GM12878 (cell line): ENCODE data around the gene ANKRD62. TPM values are rescaled to one million over a fixed set of nuclear protein-coding genes. Genes with fewer than 3 reads are reported as not detected.

Source experiments
- ATAC-seq: fragments of 200-7000 bp; cut with Tn5 transposase; 3 replicates; pipeline ENCODE4 v1.9.1; 2020; ENCODE audit warnings: mild to moderate bottlenecking, moderate library complexity
- BruUV-seq: library from RNA; stranded (reverse); fragments of 400-500 nt; replicated peaks from 2 replicates; lab custom pipeline; 2021; lab: Mats Ljungman, UMichigan
- CTCF ChIA-PET: fragments of 300-600 bp; sonication (Branson Sonifier 250); formaldehyde crosslinking; extraction: SDS; loops from one replicate; lab custom pipeline; 2021; ENCODE audit warnings: inconsistent platforms; lab: Yijun Ruan, JAX
- POLR2A ChIA-PET: fragments of 350-600 bp; formaldehyde crosslinking; extraction: SDS; loops from one replicate; lab custom pipeline; 2021; ENCODE audit warnings: inconsistent platforms; lab: Charles Lee
- RAD21 ChIA-PET: fragments of 300-600 bp; sonication (Branson Sonifier 250); formaldehyde crosslinking; loops from one replicate; lab custom pipeline; 2023; ENCODE audit warnings: antibody characterized with exemption; ENCODE audit not compliant: unreplicated experiment; lab: Charles Lee
- SMC1A ChIA-PET: fragments of 300-600 bp; sonication (Branson Sonifier 250); formaldehyde crosslinking; loops from one replicate; lab custom pipeline; 2023; ENCODE audit not compliant: unreplicated experiment, uncharacterized antibody; lab: Charles Lee
- DNase-seq: peaks from one replicate; pipeline ENCODE4 v3.0.0-alpha.2; 2011; ENCODE audit warnings: low read depth, low spot score
- FAIRE-seq: peaks from 3 replicates; lab custom pipeline; 2011; peaks lifted over from hg19 to GRCh38; lab: Jason Lieb, UNC
- H2AFZ ChIP-seq: 2 replicates; pipeline ENCODE4 v1.6.0; 2011; ENCODE audit warnings: low read depth, low read length, control low read depth; ENCODE audit not compliant: control insufficient read depth
- H3K27ac ChIP-seq: 2 replicates; pipeline ENCODE4 v1.5.1; 2011; ENCODE audit warnings: control low read depth; ENCODE audit not compliant: control insufficient read depth, insufficient read depth
- H3K27me3 ChIP-seq, 2 experiments: replicated peaks in 1 of 2; 2 replicates each; pipeline versions ENCODE4 v1.6.0 to v1.6.1; 2011; ENCODE audit warnings: low read length in 1 of 2; ENCODE audit not compliant: control insufficient read depth in 2 of 2, insufficient read depth in 2 of 2
- H3K36me3 ChIP-seq, 2 experiments: 2 replicates each; pipeline ENCODE4 v1.5.1; 2011; ENCODE audit warnings: low read length in 1 of 2; ENCODE audit not compliant: control insufficient read depth in 2 of 2, insufficient read depth in 2 of 2
- H3K4me1 ChIP-seq: 2 replicates; pipeline ENCODE4 v1.6.1; 2011; ENCODE audit warnings: mild to moderate bottlenecking, low read length, moderate library complexity, mixed read lengths; ENCODE audit not compliant: control insufficient read depth, insufficient read depth
- H3K4me2 ChIP-seq: 2 replicates; pipeline ENCODE4 v1.6.0; 2011; ENCODE audit warnings: control low read depth; ENCODE audit not compliant: control insufficient read depth, insufficient read depth
- H3K4me3 ChIP-seq: fragments of 200-600 bp; sonication (generic); 2 replicates; pipeline ENCODE4 v1.5.1; 2016
- H3K79me2 ChIP-seq: 2 replicates; pipeline ENCODE4 v1.6.0; 2011; ENCODE audit warnings: low read length; ENCODE audit not compliant: control insufficient read depth, insufficient read depth
- H3K9ac ChIP-seq: 2 replicates; pipeline ENCODE4 v1.8.0; 2011; ENCODE audit warnings: low read length, control low read depth, mixed read lengths; ENCODE audit not compliant: control insufficient read depth, insufficient read depth
- H3K9me3 ChIP-seq: replicated peaks from 3 replicates; pipeline ENCODE4 v1.5.1; 2011; ENCODE audit warnings: mild to moderate bottlenecking, low read length; ENCODE audit not compliant: control insufficient read depth, insufficient read depth
- H4K20me1 ChIP-seq: 2 replicates; pipeline ENCODE4 v1.6.0; 2011; ENCODE audit not compliant: control insufficient read depth, insufficient read depth
- CEBPZ ChIP-seq: fragments of 150-350 bp; IDR thresholded peaks from 2 replicates; pipeline ENCODE4 v1.6.1; 2016; ENCODE audit warnings: low read depth, low read length
- EZH2 ChIP-seq: IDR thresholded peaks from 2 replicates; pipeline ENCODE4 v1.6.1; 2012; ENCODE audit warnings: low read depth, mild to moderate bottlenecking, control low read depth, inconsistent platforms, low read length, borderline replicate concordance; ENCODE audit not compliant: control insufficient read depth
- HDAC2 ChIP-seq: fragments of 200-600 bp; sonication (generic); IDR thresholded peaks from 2 replicates; pipeline ENCODE4 v1.6.1; 2017
- IRF5 ChIP-seq: fragments of 450-650 bp; IDR thresholded peaks from 2 replicates; pipeline ENCODE4 v1.6.1; 2017; ENCODE audit warnings: borderline replicate concordance
- NFYA ChIP-seq: IDR thresholded peaks from 2 replicates; pipeline ENCODE4 v1.6.1; 2011; ENCODE audit warnings: low read depth, mild to moderate bottlenecking, low read length, improper control_type of control experiment, borderline replicate concordance
- NKRF ChIP-seq: fragments of 450-650 bp; conservative IDR thresholded peaks from 2 replicates; pipeline ENCODE4 v1.6.1; 2017; ENCODE audit warnings: mild to moderate bottlenecking, moderate library complexity
- POLR2AphosphoS2 ChIP-seq: IDR thresholded peaks from 2 replicates; pipeline ENCODE4 v1.6.1; 2011; ENCODE audit warnings: low read depth, mild to moderate bottlenecking, low read length, improper control_type of control experiment, moderate library complexity
- POLR2AphosphoS5 ChIP-seq: IDR thresholded peaks from 2 replicates; pipeline ENCODE4 v1.6.1; 2011; ENCODE audit warnings: mild to moderate bottlenecking, low read length, inconsistent platforms
- POU2F2 ChIP-seq: IDR thresholded peaks from 3 replicates; pipeline ENCODE4 v1.6.1; 2011; ENCODE audit warnings: low read depth, mild to moderate bottlenecking, low read length, borderline replicate concordance
- PRDM15 ChIP-seq: fragments of 450-650 bp; formaldehyde crosslinking; IDR thresholded peaks from 2 replicates; pipeline ENCODE4 v1.4.0; 2020; ENCODE audit warnings: mild to moderate bottlenecking, moderate library complexity
- RFX5 ChIP-seq: IDR thresholded peaks from 2 replicates; pipeline ENCODE4 v1.6.1; 2011; ENCODE audit warnings: low read depth, low read length, improper control_type of control experiment
- SMAD1 ChIP-seq: fragments of 450-650 bp; IDR thresholded peaks from 2 replicates; pipeline ENCODE4 v1.6.1; 2018; ENCODE audit warnings: mild to moderate bottlenecking, low read depth; ENCODE audit not compliant: partially characterized antibody
- TCF3 ChIP-seq: IDR thresholded peaks from 2 replicates; pipeline ENCODE4 v1.6.1; 2012; ENCODE audit warnings: low read depth, mild to moderate bottlenecking, low read length, borderline replicate concordance; ENCODE audit not compliant: insufficient read depth
- YY1 ChIP-seq: IDR thresholded peaks from 2 replicates; pipeline ENCODE4 v1.6.1; 2011; ENCODE audit warnings: low read depth, mild to moderate bottlenecking, low read length
- ZSCAN29 ChIP-seq: fragments of 450-650 bp; IDR thresholded peaks from 2 replicates; pipeline ENCODE4 v1.6.1; 2017; ENCODE audit warnings: mild to moderate bottlenecking, moderate library complexity
- WGBS: methylation state at CpG from one replicate; pipeline ENCODE4 v1.1.6; 2016; ENCODE audit warnings: low lambda C conversion rate; ENCODE audit not compliant: insufficient replicate concordance, insufficient coverage; ENCODE audit errors: missing lambda C conversion rate; 5-methylcytosine and 5-hydroxymethylcytosine counted together
- in situ Hi-C: fragments of 300-500 bp; cut with MboI; formaldehyde crosslinking; loops from 9 replicates; pipeline ENCODE4 v1.14.3; 2018; ENCODE audit warnings: mixed read lengths
- intact Hi-C: fragments of 100-400 bp; cut with micrococcal nuclease; formaldehyde crosslinking; loops from one replicate; pipeline ENCODE4 v1.14.2; 2022; ENCODE audit not compliant: unreplicated experiment
- polyA plus RNA-seq, 11 experiments: library from polyadenylated mRNA; depleted of rRNA in 4 of 11; unstranded in 6 of 11; stranded (reverse) in 5 of 11; fragments of >200 nt; fragmentation: Nextera tagmentation in 4 of 11; fragmentation: Illumina TruSeq in 1 of 11; extraction: Ambion mirVana in 4 of 11; extraction: Trizol in 1 of 11; gene quantifications; 1 replicate in 1 of 11; 2 replicates in 10 of 11; pipeline versions ENCODE4 v1.2.1 to v1.2.3, GENCODE V29; 2011 to 2016; ENCODE audit warnings: inconsistent platforms in 2 of 11, missing spikeins in 2 of 11, low read depth in 1 of 11
- total RNA-seq, 4 experiments: library from RNA; depleted of rRNA in 3 of 4; stranded (reverse); fragments of >200 nt in 3 of 4; fragmentation: Illumina TruSeq in 1 of 4; extraction: Trizol in 1 of 4; gene quantifications; 2 replicates each; pipeline versions ENCODE4 v1.2.1 to v1.2.3, GENCODE V29; 2013 to 2021

Gene ANKRD62
- total and polyA plus RNA-seq, 10 of the 15 experiments (the other 5 are each of a cell fraction or from before 2014, with no cell fraction given): not detected

- Histone ChIP-seq H3K4me1 (no peaks in the 10 kb centered on the region), H4K20me1 (no peaks in the 10 kb centered on the region), H3K27ac (no peak overlapping the region), H3K27me3 (no peaks in the 10 kb centered on the region; a peak in 1 of 4 replicates), H3K4me2 (no peak overlapping the region), H3K79me2 (no peaks in the 10 kb centered on the region), H3K9me3 (no peaks in the 10 kb centered on the region), H3K4me3 (no peak overlapping the region), H3K36me3 (no peaks in the 10 kb centered on the region), H2AFZ (no peak overlapping the region), H3K9ac (no peak overlapping the region)
- no peak for DNase-seq
- no peak for FAIRE-seq
- ChIA-PET SMC1A (no interaction called here), CTCF (no interaction called here), RAD21 (interaction anchor here (1.0 kb wide), 1 partner anchor 216 kb away, joined by 3 read pairs; no protein-coding TSS in a partner anchor), POLR2A (no interaction called here)
- no TSS peak for BruUV-seq
- WGBS: 26% methylated on average over 4 of the region's 4 CpGs
- ATAC-seq: no peak
- in situ Hi-C loops: no loop called here
- intact Hi-C loops: no loop called here
- no peak for TF ChIP-seq NFYA
- TF ChIP-seq PRDM15 (CRISPR knock-in tag): no peak
- TF ChIP-seq YY1: no peak
- TF ChIP-seq POLR2AphosphoS5: no peak
- TF ChIP-seq HDAC2: no peak
- no peak for TF ChIP-seq NKRF
- no peak for TF ChIP-seq EZH2
- TF ChIP-seq RFX5: no peak
- no peak for TF ChIP-seq TCF3
- no peak for TF ChIP-seq CEBPZ
- no peak for TF ChIP-seq SMAD1
- TF ChIP-seq IRF5: no peak
- TF ChIP-seq POU2F2: no peak
- TF ChIP-seq POLR2AphosphoS2: no peak
- no peak for TF ChIP-seq ZSCAN29
Measured at GRCh38 chr18:12154361-12154760, 60.7 kb downstream of the ANKRD62 start.
